Fibroblast of lung (primary cell): ENCODE measurements around the gene CHM. TPM values are rescaled to one million over a fixed set of nuclear protein-coding genes. Genes with fewer than 3 reads are reported as not detected.
A peak's percentile ranks its signal among the peaks of the same experiment; 100 is the strongest.

Experiments used
- DNase-seq, 2 donors: peaks; one replicate each; pipeline versions ENCODE4 v3.0.0 to v3.0.0-alpha.2; 2010; ENCODE audit warnings: low read depth in 2 of 2
- H2AFZ ChIP-seq: 2 replicates; pipeline ENCODE4 v1.5.1; 2012; ENCODE audit warnings: low read length, control low read depth, inconsistent platforms
- H3K27ac ChIP-seq: 2 replicates; pipeline ENCODE4 v1.5.1; 2011; ENCODE audit warnings: low read length, control low read depth; ENCODE audit not compliant: insufficient read depth
- H3K27me3 ChIP-seq: 2 replicates; pipeline ENCODE4 v1.5.1; 2011; ENCODE audit warnings: mild to moderate bottlenecking, low read length; ENCODE audit not compliant: control insufficient read depth, insufficient read depth
- H3K36me3 ChIP-seq: 2 replicates; pipeline ENCODE4 v1.5.1; 2011; ENCODE audit warnings: low read length; ENCODE audit not compliant: control insufficient read depth, insufficient read depth
- H3K4me1 ChIP-seq: 2 replicates; pipeline ENCODE4 v1.5.1; 2011; ENCODE audit warnings: low read length; ENCODE audit not compliant: control insufficient read depth, insufficient read depth; ENCODE audit errors: extremely low read depth
- H3K4me2 ChIP-seq: 2 replicates; pipeline ENCODE4 v1.5.1; 2011; ENCODE audit warnings: low read length, control low read depth; ENCODE audit not compliant: insufficient read depth; ENCODE audit errors: extremely low read depth
- H3K4me3 ChIP-seq, 4 experiments: fragments of 200-600 bp in 1 of 4; sonication (generic) in 1 of 4; replicated peaks in 1 of 4; 2 replicates each; pipeline ENCODE4 v1.5.1; 2011 to 2016; ENCODE audit warnings: low read length in 4 of 4, low read depth in 3 of 4, mild to moderate bottlenecking in 3 of 4, control low read depth in 2 of 4, inconsistent platforms in 1 of 4, mixed read lengths in 1 of 4; ENCODE audit not compliant: insufficient read depth in 1 of 4; ENCODE audit errors: control extremely low read depth in 1 of 4
- H3K79me2 ChIP-seq: 2 replicates; pipeline ENCODE4 v1.5.1; 2012; ENCODE audit warnings: mild to moderate bottlenecking, low read length, inconsistent platforms; ENCODE audit not compliant: control insufficient read depth, insufficient read depth
- H3K9ac ChIP-seq: 2 replicates; pipeline ENCODE4 v1.5.1; 2011; ENCODE audit warnings: mild to moderate bottlenecking, low read length, control low read depth; ENCODE audit not compliant: insufficient read depth
- H3K9me3 ChIP-seq: 2 replicates; pipeline ENCODE4 v1.5.1; 2012; ENCODE audit warnings: low read depth, low read length; ENCODE audit not compliant: control insufficient read depth, insufficient read depth
- H4K20me1 ChIP-seq: 2 replicates; pipeline ENCODE4 v1.5.1; 2011; ENCODE audit warnings: low read length; ENCODE audit not compliant: control insufficient read depth, insufficient read depth; ENCODE audit errors: extremely low read depth
- EZH2 ChIP-seq: IDR thresholded peaks from 2 replicates; pipeline ENCODE4 v1.5.1; 2012; ENCODE audit warnings: low read length, control low read depth, mild to moderate bottlenecking; ENCODE audit errors: missing control alignments
- polyA plus RNA-seq, 2 donors: library from polyadenylated mRNA; depleted of rRNA in 1 of 2; stranded (reverse) in 1 of 2; unstranded in 1 of 2; fragments of >200 nt; gene quantifications; 2 replicates each; pipeline ENCODE4 v1.2.1, GENCODE V29; 2011 to 2012; ENCODE audit warnings: missing spikeins in 1 of 2
- total RNA-seq: library from RNA; depleted of rRNA; stranded (reverse); fragments of >200 nt; gene quantifications from 2 replicates; pipeline ENCODE4 v1.2.1, GENCODE V29; 2014
- TF ChIP-seq, protein P1 (sequence below), 2 donors: IDR thresholded peaks in 1 of 2; conservative IDR thresholded peaks in 1 of 2; 1 replicate in 1 of 2; 2 replicates in 1 of 2; pipeline ENCODE4 v1.5.1; 2011 to 2012; ENCODE audit warnings: low read length in 2 of 2, control low read depth in 1 of 2, inconsistent platforms in 1 of 2, low read depth in 1 of 2, mild to moderate bottlenecking in 1 of 2

CHM gene
- total and polyA plus RNA-seq, 2 donors (not counting 1 experiment from before 2014, with no cell fraction given) = 22.4 to 33.4 TPM

DNA sequence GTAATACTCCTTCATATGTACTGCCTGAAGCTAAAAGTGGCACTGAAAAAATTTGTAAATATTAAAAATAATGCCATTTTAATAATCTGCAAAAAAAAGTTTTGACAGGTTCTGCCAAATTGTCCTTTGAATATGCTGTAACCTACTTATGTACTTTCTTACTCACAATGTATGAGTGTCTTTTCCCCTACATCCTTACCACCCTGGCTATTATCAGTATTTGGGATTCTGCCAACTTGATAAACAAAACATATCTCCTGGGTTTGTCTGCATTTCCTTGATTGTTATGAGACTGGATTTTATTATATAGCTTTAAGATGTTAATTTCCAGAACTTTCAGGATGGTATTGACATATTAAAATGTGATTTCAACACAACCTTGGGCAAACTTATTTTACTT lies 187.9 kb downstream of the CHM start:
- DNase-seq = no peak
- no peaks in the 10 kb centered on the region for H3K4me1 ChIP-seq

DNA sequence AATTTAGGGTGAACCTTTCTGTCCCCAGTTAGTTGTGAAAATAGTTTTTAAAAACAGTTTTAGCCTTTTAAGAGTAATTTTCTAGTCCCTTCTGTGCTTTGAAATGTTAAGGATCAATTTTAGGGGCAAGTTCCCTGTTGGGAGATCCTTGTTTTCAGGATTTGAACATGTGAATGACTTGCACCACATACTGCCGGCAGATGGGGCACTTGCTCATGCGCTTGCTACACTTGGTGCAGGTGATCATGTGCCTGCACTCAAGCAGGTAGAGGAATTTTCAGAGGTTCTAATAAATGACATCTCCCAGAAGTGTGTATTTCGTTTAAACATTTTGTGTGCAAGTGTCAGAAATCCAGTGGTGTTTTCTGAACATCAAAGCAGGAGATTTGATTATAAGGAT lies 195.9 kb downstream of the CHM start:
- H3K9me3 ChIP-seq = no peaks in the 10 kb centered on the region
- peak in 1 of 2 donors; percentile 3 for DNase-seq

More for the DNA sequence above, 187.9 kb downstream of the CHM start:
- H3K79me2 ChIP-seq = no peaks in the 10 kb centered on the region
- no peak overlapping the region for H3K9ac ChIP-seq
- H3K36me3 ChIP-seq = no peaks in the 10 kb centered on the region
- H3K9me3 ChIP-seq = no peaks in the 10 kb centered on the region
- no peak for TF ChIP-seq EZH2
- TF ChIP-seq, protein P1, sequence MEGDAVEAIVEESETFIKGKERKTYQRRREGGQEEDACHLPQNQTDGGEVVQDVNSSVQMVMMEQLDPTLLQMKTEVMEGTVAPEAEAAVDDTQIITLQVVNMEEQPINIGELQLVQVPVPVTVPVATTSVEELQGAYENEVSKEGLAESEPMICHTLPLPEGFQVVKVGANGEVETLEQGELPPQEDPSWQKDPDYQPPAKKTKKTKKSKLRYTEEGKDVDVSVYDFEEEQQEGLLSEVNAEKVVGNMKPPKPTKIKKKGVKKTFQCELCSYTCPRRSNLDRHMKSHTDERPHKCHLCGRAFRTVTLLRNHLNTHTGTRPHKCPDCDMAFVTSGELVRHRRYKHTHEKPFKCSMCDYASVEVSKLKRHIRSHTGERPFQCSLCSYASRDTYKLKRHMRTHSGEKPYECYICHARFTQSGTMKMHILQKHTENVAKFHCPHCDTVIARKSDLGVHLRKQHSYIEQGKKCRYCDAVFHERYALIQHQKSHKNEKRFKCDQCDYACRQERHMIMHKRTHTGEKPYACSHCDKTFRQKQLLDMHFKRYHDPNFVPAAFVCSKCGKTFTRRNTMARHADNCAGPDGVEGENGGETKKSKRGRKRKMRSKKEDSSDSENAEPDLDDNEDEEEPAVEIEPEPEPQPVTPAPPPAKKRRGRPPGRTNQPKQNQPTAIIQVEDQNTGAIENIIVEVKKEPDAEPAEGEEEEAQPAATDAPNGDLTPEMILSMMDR (conservative IDR thresholded peaks at IDR 0.05 in 1 of 2, IDR thresholded peaks at IDR 0.05 in 1 of 2; ENCODE audit: low read depth in 1 of 2, low read length in 2 of 2) = no peak
- no peak overlapping the region for H2AFZ ChIP-seq
- no peak overlapping the region for H3K27ac ChIP-seq
- no peak overlapping the region for H3K4me3 ChIP-seq
- no peaks in the 10 kb centered on the region for H4K20me1 ChIP-seq
- H3K4me2 ChIP-seq = no peak overlapping the region
- H3K27me3 ChIP-seq = no peaks in the 10 kb centered on the region

DNA sequence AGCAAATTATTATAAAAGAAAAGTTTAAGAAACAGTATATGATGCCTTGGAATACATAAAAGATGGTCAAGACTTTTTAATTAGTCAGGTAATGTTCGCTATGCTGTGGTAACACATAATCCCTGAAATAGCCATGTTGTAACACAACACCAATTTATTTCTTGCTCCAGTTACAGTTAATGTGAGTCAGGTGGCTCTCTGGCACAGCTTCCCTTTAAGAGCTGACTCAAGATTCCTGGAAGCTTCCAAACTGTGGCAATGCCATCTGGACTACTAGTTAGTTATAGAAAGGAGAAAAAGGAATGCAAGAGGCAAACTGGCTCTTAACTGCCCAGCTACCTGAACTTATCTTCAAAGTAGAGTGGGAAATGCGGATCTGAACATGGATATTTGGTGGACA lies 210.5 kb downstream of the CHM start:
- no peaks in the 10 kb centered on the region for H4K20me1 ChIP-seq
- no peaks in the 10 kb centered on the region for H3K9me3 ChIP-seq
- H2AFZ ChIP-seq = no peak overlapping the region
- no peak overlapping the region for H3K4me3 ChIP-seq
- no peaks in the 10 kb centered on the region for H3K79me2 ChIP-seq
- TF ChIP-seq EZH2 = no peak
- TF ChIP-seq, protein P1 (conservative IDR thresholded peaks at IDR 0.05 in 1 of 2, IDR thresholded peaks at IDR 0.05 in 1 of 2; ENCODE audit: low read depth in 1 of 2, low read length in 2 of 2) = no peak
- H3K27me3 ChIP-seq = no peaks in the 10 kb centered on the region
- H3K9ac ChIP-seq = no peak overlapping the region
- no peak overlapping the region for H3K27ac ChIP-seq
- H3K36me3 ChIP-seq = no peaks in the 10 kb centered on the region
- H3K4me1 ChIP-seq = no peaks in the 10 kb centered on the region
- H3K4me2 ChIP-seq = no peak overlapping the region
- peak; percentile 9 to 44 for DNase-seq

More for the DNA sequence above, 195.9 kb downstream of the CHM start:
- no peaks in the 10 kb centered on the region for H3K36me3 ChIP-seq
- TF ChIP-seq EZH2 = no peak
- TF ChIP-seq, protein P1 (conservative IDR thresholded peaks at IDR 0.05 in 1 of 2, IDR thresholded peaks at IDR 0.05 in 1 of 2; ENCODE audit: low read depth in 1 of 2, low read length in 2 of 2) = peak; percentile 26 to 48
- H3K79me2 ChIP-seq = no peaks in the 10 kb centered on the region
- H3K4me2 ChIP-seq = no peak overlapping the region
- no peak overlapping the region for H3K9ac ChIP-seq
- H2AFZ ChIP-seq = no peak overlapping the region
- H4K20me1 ChIP-seq = no peaks in the 10 kb centered on the region
- no peaks in the 10 kb centered on the region for H3K4me1 ChIP-seq
- no peak overlapping the region for H3K4me3 ChIP-seq
- H3K27ac ChIP-seq = no peak overlapping the region
- H3K27me3 ChIP-seq = no peaks in the 10 kb centered on the region
